GM06990 (cell line): ENCODE data around the gene TMEM98.
A peak's percentile ranks its signal among the peaks of the same experiment; 100 is the strongest.
"Not testable (repeated sequence)": the region's sequence is repeated elsewhere in the genome, so short reads cannot be mapped to it uniquely, and the experiment has no call there.

Source experiments
- DNase-seq: peaks from one replicate; pipeline ENCODE4 v3.0.0-alpha.2; 2011; ENCODE audit not compliant: insufficient read length; ENCODE audit errors: extremely low read depth
- H3K27me3 ChIP-seq: replicated peaks from 2 replicates; pipeline ENCODE4 v1.6.0; 2011; ENCODE audit warnings: low read length; ENCODE audit not compliant: control insufficient read depth, insufficient read depth
- H3K36me3 ChIP-seq: 2 replicates; pipeline ENCODE4 v1.5.1; 2011; ENCODE audit warnings: low read length; ENCODE audit not compliant: control insufficient read depth, insufficient read depth
- H3K4me3 ChIP-seq: replicated peaks from 2 replicates; pipeline ENCODE4 v1.5.1; 2011; ENCODE audit warnings: low read depth, mild to moderate bottlenecking, control low read depth, low read length
- TF ChIP-seq, protein P1 (sequence below): IDR thresholded peaks from 2 replicates; pipeline ENCODE4 v1.5.1; 2011; ENCODE audit warnings: low read length, control low read depth, mild to moderate bottlenecking, inconsistent platforms; ENCODE audit not compliant: insufficient read depth, poor library complexity, severe bottlenecking

TMEM98 gene

DNA sequence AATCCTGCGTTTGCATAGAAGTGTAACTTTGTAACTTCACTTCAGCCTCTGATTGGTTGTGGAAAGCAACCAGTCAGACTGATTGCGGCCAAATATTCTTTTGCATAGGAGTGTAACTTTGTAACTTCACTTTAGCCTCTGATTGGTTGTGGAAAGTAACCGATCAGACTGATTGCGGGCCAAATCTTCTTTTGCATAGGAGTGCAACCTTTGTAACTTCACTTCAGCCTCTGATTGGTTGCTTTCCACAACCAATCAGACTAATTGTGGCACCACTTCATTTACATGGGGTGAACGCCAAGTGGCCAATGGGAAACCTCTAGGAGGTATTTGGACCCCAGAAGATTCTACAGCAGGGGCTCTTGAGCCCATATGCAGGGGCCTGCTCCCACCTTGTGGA is 1.8 kb upstream of the TMEM98 start:
- TF ChIP-seq, protein P1, sequence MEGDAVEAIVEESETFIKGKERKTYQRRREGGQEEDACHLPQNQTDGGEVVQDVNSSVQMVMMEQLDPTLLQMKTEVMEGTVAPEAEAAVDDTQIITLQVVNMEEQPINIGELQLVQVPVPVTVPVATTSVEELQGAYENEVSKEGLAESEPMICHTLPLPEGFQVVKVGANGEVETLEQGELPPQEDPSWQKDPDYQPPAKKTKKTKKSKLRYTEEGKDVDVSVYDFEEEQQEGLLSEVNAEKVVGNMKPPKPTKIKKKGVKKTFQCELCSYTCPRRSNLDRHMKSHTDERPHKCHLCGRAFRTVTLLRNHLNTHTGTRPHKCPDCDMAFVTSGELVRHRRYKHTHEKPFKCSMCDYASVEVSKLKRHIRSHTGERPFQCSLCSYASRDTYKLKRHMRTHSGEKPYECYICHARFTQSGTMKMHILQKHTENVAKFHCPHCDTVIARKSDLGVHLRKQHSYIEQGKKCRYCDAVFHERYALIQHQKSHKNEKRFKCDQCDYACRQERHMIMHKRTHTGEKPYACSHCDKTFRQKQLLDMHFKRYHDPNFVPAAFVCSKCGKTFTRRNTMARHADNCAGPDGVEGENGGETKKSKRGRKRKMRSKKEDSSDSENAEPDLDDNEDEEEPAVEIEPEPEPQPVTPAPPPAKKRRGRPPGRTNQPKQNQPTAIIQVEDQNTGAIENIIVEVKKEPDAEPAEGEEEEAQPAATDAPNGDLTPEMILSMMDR, result no peak
- Histone ChIP-seq H3K4me3 (no peak overlapping the region), H3K27me3 (peaks cover 9% of the 10 kb centered on the region), H3K36me3 (no peaks in the 10 kb centered on the region)
- no peak for DNase-seq

DNA sequence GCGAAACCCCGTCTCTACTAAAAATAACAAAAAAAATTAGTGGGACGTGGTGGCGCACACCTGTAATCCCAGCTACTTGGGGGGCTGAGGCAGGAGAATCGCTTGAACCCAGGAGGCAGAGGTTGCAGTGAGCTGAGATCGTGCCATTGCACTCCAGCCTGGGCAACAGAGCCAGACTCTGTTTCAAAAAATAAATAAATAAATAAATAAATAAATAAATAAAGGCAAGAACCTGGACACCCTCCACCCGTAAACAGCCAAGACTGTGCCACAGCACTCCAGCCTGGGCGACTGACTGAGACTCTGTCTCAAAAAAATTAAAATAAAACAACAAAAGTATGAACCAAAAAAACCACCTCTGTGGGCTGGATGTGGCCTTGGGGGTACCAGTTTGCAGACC is 1.2 kb upstream of the TMEM98 start:
- not testable (repeated sequence) for H3K36me3 ChIP-seq, H3K27me3 ChIP-seq, DNase-seq, H3K4me3 ChIP-seq

DNA sequence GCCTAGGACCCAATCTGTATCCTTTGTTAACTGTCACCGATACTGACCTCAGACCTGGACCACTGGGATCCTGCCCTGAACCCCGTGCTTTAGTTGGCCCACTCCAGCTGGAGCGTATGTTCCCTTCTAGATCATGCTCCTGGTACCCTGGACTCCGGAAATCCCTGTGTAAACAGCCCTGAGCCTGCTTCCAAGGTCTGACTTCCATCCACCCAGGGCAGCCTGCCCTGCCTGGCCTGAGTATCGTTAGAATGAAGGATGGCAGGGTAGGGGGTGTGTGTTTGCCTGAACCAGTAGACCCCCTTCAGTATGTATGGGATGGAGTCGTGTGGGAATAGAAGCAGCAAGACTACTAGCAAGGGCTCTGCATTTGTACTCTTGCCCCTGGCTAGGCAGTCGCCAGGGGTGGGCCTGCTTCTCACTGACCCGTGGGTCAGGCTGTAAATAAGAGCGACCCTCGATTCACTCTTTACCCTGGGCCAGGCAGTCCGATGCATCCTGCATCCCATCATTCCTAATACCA is 691 bp upstream of the TMEM98 start:
- Histone ChIP-seq H3K4me3 (peak overlapping the region; percentile 43), H3K36me3 (no peaks in the 10 kb centered on the region), H3K27me3 (peaks cover 9% of the 10 kb centered on the region)
- TF ChIP-seq, protein P1, result no peak
- no peak for DNase-seq

DNA sequence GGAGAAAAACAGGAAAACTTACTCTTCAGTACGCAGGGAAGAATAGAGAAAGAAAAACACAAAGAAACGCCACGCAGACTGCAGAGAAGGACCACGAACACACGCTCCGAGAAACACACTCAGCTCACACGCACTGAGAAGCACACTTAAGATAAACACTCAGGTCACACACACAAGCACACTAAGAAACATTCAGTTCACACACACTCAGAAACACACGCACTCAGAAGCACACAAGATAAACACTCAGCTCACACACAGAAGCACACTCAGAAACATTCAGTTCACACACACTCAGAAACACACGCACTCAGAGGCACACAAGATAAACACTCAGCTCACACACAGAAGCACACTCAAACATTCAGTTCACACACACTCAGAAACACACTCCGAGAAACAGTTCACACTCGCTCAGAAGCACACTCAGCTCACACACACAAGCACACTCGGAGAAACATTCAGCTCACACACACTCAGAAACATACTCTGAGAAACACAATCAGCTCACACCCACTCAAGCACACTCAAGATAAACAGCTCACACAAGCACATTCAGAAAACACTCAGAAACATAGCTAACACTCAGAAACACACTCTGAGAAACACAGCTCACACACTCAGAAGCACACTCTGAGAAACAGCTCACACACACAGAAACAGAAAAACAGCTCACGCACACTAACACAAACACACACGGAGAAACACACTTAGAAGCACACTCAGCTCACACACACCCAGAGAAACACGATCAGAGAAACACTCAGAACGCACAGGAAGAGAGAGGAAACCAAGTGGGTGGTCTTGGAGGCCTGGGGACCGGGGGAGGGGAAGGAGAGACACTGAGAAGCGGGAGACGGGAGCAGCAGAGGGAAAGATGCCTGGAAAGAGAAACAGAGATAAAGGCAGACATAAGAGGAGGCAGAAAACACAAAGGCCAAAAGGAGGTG is 908 bp downstream of the TMEM98 start:
- DNase-seq, result no peak
- H3K4me3 ChIP-seq, result 0 out of 2 replicates have a peak overlapping the region, but pooled peaks have one; percentile 14
- H3K36me3 ChIP-seq, result no peaks in the 10 kb centered on the region
- peaks cover 10% of the 10 kb centered on the region for H3K27me3 ChIP-seq
- TF ChIP-seq, protein P1, result no peak

DNA sequence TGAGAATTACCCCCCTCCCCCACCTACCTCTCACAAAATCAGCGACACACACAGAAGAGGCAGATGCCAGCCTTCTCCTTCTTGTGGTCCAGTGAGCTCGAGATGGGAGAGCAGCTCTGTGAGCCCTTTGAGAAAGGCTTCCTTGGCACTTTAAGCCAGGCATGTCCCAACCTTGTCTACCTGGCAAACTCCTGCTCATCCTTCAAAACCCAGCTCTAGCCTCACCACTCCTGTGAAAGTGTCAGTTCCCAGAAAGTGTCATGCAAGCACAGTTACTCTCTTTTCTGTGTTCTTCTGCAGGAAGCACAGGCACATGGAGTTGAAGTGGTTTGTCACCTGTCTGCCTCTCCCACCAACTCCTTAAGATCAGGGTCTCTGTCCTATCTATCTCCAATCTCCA is 1.6 kb downstream of the TMEM98 start:
- DNase-seq, result no peak
- Histone ChIP-seq H3K4me3 (no peak overlapping the region), H3K27me3 (peaks cover 11% of the 10 kb centered on the region), H3K36me3 (no peaks in the 10 kb centered on the region)
- TF ChIP-seq, protein P1, result no peak

DNA sequence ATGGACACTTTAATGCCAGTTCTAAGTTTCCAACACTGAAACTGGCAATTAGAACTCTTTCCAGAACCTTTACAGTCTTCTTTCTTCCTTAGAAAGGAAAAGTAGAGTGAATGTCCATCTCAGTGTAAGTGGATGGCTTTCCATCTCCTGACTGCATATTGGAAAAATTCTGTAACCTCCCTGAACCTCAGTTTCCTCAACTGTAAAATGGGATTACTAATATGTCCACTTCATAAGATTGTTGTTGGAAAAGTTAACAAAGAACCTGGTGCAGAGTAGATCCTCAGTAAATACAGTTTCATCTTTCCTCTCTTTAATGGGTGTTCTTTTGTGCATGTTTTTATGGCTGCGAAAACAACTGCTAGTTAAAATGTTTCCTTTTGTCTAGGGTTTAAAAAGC is 2.6 kb downstream of the TMEM98 start:
- no peak for DNase-seq
- H3K36me3 ChIP-seq, result no peaks in the 10 kb centered on the region
- TF ChIP-seq, protein P1, result no peak
- no peak overlapping the region for H3K4me3 ChIP-seq
- peaks cover 11% of the 10 kb centered on the region for H3K27me3 ChIP-seq
